HEK293 (cell line): ENCODE measurements around the gene NAE1.

Source experiments
- CTCF ChIA-PET: fragments of 350-600 bp; formaldehyde crosslinking; extraction: SDS; loops from one replicate; lab custom pipeline; 2021; ENCODE audit warnings: antibody characterized with exemption; lab: Yijun Ruan, JAX
- POLR2A ChIA-PET: fragments of 300-600 bp; formaldehyde crosslinking; extraction: SDS; loops from one replicate; lab custom pipeline; 2020; ENCODE audit warnings: antibody characterized with exemption, inconsistent platforms; lab: Yijun Ruan, JAX
- H3K27ac ChIP-seq: fragments of 200-500 bp; sonication (Bioruptor generic); 2 replicates; pipeline ENCODE4 v1.5.1; 2014; ENCODE audit warnings: low read depth, low read length, control low read depth, inconsistent platforms; ENCODE audit errors: extremely low read depth
- H3K36me3 ChIP-seq, 2 experiments: fragments of 200-500 bp in 1 of 2; sonication (Bioruptor generic) in 1 of 2; 1 replicate in 1 of 2; 2 replicates in 1 of 2; pipeline ENCODE4 v1.5.1; 2014 to 2017; ENCODE audit warnings: inconsistent platforms in 2 of 2, low read length in 2 of 2; ENCODE audit not compliant: control insufficient read depth in 2 of 2, insufficient read depth in 1 of 2
- H3K4me1 ChIP-seq: fragments of 200-500 bp; sonication (Bioruptor generic); 2 replicates; pipeline ENCODE4 v1.5.1; 2014; ENCODE audit warnings: mild to moderate bottlenecking, low read length, inconsistent platforms; ENCODE audit not compliant: control insufficient read depth, insufficient read depth
- H3K4me3 ChIP-seq: 2 replicates; pipeline ENCODE4 v1.5.1; 2011; ENCODE audit warnings: low read depth, mild to moderate bottlenecking, control low read depth, low read length, moderate library complexity
- H3K9me3 ChIP-seq: fragments of 200-500 bp; sonication (Bioruptor generic); 2 replicates; pipeline ENCODE4 v1.5.1; 2014; ENCODE audit warnings: low read depth, low read length, inconsistent platforms; ENCODE audit not compliant: control insufficient read depth, insufficient read depth
- EGR2 ChIP-seq: fragments of 450-650 bp; formaldehyde crosslinking; IDR thresholded peaks from 2 replicates; pipeline ENCODE4 v1.5.1; 2016; ENCODE audit warnings: low read depth, missing biosample characterization, missing genetic modification characterization
- FEZF1 ChIP-seq: fragments of 450-650 bp; formaldehyde crosslinking; IDR thresholded peaks from 2 replicates; pipeline ENCODE4 v1.5.1; 2016; ENCODE audit warnings: missing biosample characterization, missing genetic modification characterization
- HOXC10 ChIP-seq: sonication (generic); formaldehyde crosslinking; IDR thresholded peaks from 2 replicates; pipeline ENCODE4 v1.8.1; 2023; ENCODE audit warnings: mild to moderate bottlenecking, missing genetic modification reagents
- KLF1 ChIP-seq: fragments of 450-650 bp; formaldehyde crosslinking; IDR thresholded peaks from 2 replicates; pipeline ENCODE4 v1.5.1; 2016; ENCODE audit warnings: missing biosample characterization, missing genetic modification characterization
- OSR2 ChIP-seq: fragments of 450-650 bp; formaldehyde crosslinking; IDR thresholded peaks from 2 replicates; pipeline ENCODE4 v1.5.1; 2016; ENCODE audit warnings: missing biosample characterization, missing genetic modification characterization
- SETDB1 ChIP-seq: IDR thresholded peaks from one replicate; pipeline ENCODE4 v1.6.1; 2017; ENCODE audit warnings: mild to moderate bottlenecking, low read length, moderate library complexity, mixed read lengths; ENCODE audit not compliant: insufficient read length
- SP7 ChIP-seq: fragments of 450-650 bp; formaldehyde crosslinking; IDR thresholded peaks from 2 replicates; pipeline ENCODE4 v1.5.1; 2016; ENCODE audit warnings: missing biosample characterization, missing genetic modification characterization
- YY2 ChIP-seq: fragments of 450-650 bp; formaldehyde crosslinking; IDR thresholded peaks from 2 replicates; pipeline ENCODE4 v1.5.1; 2016; ENCODE audit warnings: missing biosample characterization, missing genetic modification characterization
- ZEB2 ChIP-seq: fragments of 450-650 bp; formaldehyde crosslinking; IDR thresholded peaks from 2 replicates; pipeline ENCODE4 v1.5.1; 2016; ENCODE audit warnings: missing biosample characterization, missing genetic modification characterization
- ZFHX2 ChIP-seq: fragments of 450-650 bp; formaldehyde crosslinking; conservative IDR thresholded peaks from 2 replicates; pipeline ENCODE4 v1.5.1; 2016; ENCODE audit warnings: missing biosample characterization, missing genetic modification characterization
- ZIC2 ChIP-seq: fragments of 450-650 bp; formaldehyde crosslinking; IDR thresholded peaks from 2 replicates; pipeline ENCODE4 v1.5.1; 2016; ENCODE audit warnings: missing biosample characterization, missing genetic modification characterization
- ZNF140 ChIP-seq: fragments of 450-650 bp; formaldehyde crosslinking; IDR thresholded peaks from 2 replicates; pipeline ENCODE4 v1.5.1; 2016; ENCODE audit warnings: missing biosample characterization, missing genetic modification characterization
- ZNF169 ChIP-seq: fragments of 450-650 bp; formaldehyde crosslinking; IDR thresholded peaks from 2 replicates; pipeline ENCODE4 v1.5.1; 2016; ENCODE audit warnings: missing biosample characterization, missing genetic modification characterization
- ZNF48 ChIP-seq: fragments of 450-650 bp; formaldehyde crosslinking; IDR thresholded peaks from 2 replicates; pipeline ENCODE4 v1.5.1; 2016; ENCODE audit warnings: missing biosample characterization, missing genetic modification characterization
- ZNF501 ChIP-seq: fragments of 450-650 bp; formaldehyde crosslinking; IDR thresholded peaks from 2 replicates; pipeline ENCODE4 v1.5.1; 2016; ENCODE audit warnings: missing biosample characterization, missing genetic modification characterization
- ZNF626 ChIP-seq: fragments of 450-650 bp; sonication (Bioruptor Pico); formaldehyde crosslinking; IDR thresholded peaks from 2 replicates; pipeline ENCODE4 v1.5.1; 2018; ENCODE audit warnings: missing biosample characterization, missing genetic modification characterization, inconsistent platforms
- ZNF670 ChIP-seq: fragments of 450-650 bp; formaldehyde crosslinking; IDR thresholded peaks from 2 replicates; pipeline ENCODE4 v1.5.1; 2016; ENCODE audit warnings: missing biosample characterization, missing genetic modification characterization, low read depth
- ZNF677 ChIP-seq: fragments of 450-650 bp; IDR thresholded peaks from 2 replicates; pipeline ENCODE4 v1.5.0; 2018; ENCODE audit warnings: missing biosample characterization, mild to moderate bottlenecking, missing genetic modification characterization, moderate library complexity
- ZNF747 ChIP-seq: fragments of 450-650 bp; formaldehyde crosslinking; IDR thresholded peaks from 2 replicates; pipeline ENCODE4 v1.5.1; 2016; ENCODE audit warnings: missing biosample characterization, missing genetic modification characterization
- ZSCAN16 ChIP-seq: fragments of 450-650 bp; formaldehyde crosslinking; IDR thresholded peaks from 2 replicates; pipeline ENCODE4 v1.5.1; 2016; ENCODE audit warnings: missing biosample characterization, missing genetic modification characterization
- ZSCAN30 ChIP-seq: fragments of 450-650 bp; IDR thresholded peaks from 2 replicates; pipeline ENCODE4 v1.5.1; 2018; ENCODE audit warnings: missing biosample characterization, mild to moderate bottlenecking, missing genetic modification characterization, moderate library complexity
- TF ChIP-seq, protein P1 (sequence below): fragments of 450-650 bp; formaldehyde crosslinking; IDR thresholded peaks from 2 replicates; pipeline ENCODE4; 2016; ENCODE audit warnings: missing biosample characterization, missing genetic modification characterization
- TF ChIP-seq, protein P2 (sequence below): sonication (generic); formaldehyde crosslinking; IDR thresholded peaks from 2 replicates; pipeline ENCODE4 v1.8.1; 2022; ENCODE audit warnings: mild to moderate bottlenecking, moderate library complexity, missing genetic modification reagents

The NAE1 gene

DNA sequence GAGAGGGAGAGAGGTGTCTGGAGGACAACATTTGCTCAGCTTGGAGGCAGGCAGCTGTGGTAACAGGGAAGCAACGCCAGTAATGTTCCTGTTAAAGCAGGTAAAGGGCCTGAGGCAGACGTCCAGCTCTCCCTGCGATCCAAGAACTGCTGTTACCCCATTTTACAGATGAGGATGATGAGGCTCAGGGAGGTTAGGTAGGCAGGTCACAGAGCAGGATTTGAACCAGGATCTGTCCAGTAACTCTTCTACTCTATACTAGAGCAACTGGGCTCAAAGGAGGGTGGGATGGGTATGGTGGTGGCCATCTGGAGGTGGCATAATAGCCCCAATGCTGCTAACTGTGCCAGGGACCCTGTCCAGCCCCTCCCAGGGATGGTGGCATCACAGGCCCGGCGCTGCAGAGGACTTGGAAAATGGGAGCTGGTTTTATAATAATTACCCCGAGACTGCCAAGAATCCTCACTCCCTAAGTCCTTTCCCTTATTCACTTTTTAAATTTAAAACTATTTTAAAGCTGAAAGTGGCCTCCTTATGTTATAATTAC, 25.5 kb upstream of the NAE1 start:
- CTCF ChIA-PET: interaction anchor here (0.7 to 2.8 kb wide), 7 partner anchors 12 to 451 kb away, joined by 3 to 19 read pairs (median 4); partner anchors contain the start of gene NAE1

DNA sequence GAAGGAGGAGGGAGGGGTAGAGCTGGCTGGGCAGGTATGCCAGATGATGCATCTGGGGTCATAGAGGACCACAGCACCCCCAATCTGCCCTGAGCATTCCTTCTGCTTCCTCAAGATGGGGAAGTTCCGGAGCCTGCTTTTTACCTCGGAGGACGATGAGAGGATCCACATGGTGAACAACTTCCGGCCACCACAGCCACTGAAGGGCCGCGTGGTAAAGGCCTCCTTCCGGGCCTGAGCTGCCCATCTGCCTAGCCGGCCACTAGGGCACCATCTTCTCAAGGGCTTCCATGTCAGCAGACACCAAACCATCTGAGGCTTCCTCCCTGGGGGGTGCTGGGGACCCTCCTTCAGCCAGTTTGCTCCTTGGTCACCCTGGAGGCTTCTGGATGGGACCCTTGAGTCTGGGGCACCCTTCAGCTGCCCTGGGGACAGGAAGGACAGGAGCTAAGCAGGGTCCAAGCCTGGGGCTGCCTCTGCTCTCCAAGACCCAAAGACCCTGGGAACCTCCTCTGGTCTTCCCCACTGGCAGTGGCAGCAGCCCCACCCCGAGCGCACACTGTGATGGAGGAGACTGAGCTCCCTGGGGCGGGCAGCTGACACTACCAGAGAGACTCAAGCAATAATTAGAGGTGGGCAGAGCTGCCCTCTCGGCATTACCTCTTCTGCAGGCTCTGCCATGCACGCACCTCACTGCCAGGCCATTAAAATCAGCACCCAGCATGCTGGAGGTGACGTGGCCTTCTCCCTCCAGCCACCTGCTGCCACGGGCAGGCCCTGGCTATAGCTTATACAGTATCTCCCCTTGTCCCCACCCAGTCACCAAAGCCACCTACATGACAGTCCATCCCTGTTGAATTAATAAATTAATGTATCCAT, 22.7 kb upstream of the NAE1 start:
- CTCF ChIA-PET: interaction anchor here (0.6 to 1.1 kb wide), 3 partner anchors 15 to 89 kb away, joined by 3 to 5 read pairs (median 3); partner anchors contain the start of gene NAE1
- H3K4me3 ChIP-seq: no peak overlapping the region

More for the DNA sequence above, 25.5 kb upstream of the NAE1 start:
- H3K4me3 ChIP-seq: no peak overlapping the region
- H3K4me1 ChIP-seq: no peaks in the 10 kb centered on the region
- POLR2A ChIA-PET: interaction anchor here (1.7 kb wide), 1 partner anchor 12 kb away, joined by 6 read pairs; no protein-coding TSS in a partner anchor
- TF ChIP-seq EGR2 (tag by site-specific recombination) (no peak), HOXC10 (CRISPR knock-in tag) (no peak)
- TF ChIP-seq, all 188 proteins: peak for 0
- Histone ChIP-seq H3K27ac (no peak overlapping the region), H3K36me3 (no peaks in the 10 kb centered on the region), H3K9me3 (no peaks in the 10 kb centered on the region)

DNA sequence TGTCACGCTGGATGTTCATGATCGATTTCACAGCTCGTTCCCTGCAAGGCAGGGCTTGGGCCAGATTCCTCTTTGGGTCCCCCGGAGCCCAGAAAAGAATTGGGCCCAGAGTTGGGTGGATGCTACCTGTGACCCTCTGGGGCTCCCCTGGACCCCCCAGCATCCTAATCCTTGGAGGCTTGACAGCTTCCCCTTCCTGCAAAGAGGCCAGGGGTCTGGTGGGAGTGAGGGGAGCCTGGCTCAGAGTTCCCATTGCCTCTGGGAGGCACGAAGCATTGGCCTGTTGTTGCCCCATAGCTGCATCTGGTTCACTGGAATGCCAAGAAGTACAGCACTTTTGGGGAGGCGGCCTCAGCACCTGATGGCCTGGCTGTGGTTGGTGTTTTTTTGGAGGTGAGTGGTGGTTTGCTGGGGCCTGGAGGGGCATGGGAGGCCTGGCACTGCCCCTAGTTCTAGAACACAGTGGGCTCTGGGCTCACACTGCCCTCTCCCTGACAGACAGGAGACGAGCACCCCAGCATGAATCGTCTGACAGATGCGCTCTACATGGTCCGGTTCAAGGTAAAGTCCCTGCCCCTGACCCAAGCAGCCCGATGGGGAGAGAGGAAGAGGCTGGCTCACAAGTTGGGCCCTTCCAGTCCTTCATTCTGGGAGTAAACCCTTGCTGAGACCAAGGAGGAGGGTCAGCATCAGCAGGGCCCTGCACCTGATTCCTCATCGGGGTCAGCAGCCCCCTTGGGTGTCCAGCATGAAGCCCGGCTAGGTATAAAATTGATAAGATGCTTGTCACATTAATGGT, 20.6 kb upstream of the NAE1 start:
- H3K4me1 ChIP-seq: no peaks in the 10 kb centered on the region
- TF ChIP-seq FEZF1 (tag by site-specific recombination) (no peak), ZIC2 (tag by site-specific recombination) (no peak), ZSCAN30 (tag by site-specific recombination) (no peak), ZFHX2 (tag by site-specific recombination) (no peak), ZNF670 (no peak), SETDB1 (no peak), ZNF48 (tag by site-specific recombination) (no peak), SP7 (no peak), YY2 (tag by site-specific recombination) (no peak), ZNF677 (no peak), ZSCAN16 (tag by site-specific recombination) (no peak), ZNF626 (tag by site-specific recombination) (no peak), KLF1 (tag by site-specific recombination) (no peak), ZEB2 (no peak)
- TF ChIP-seq, protein P1, sequence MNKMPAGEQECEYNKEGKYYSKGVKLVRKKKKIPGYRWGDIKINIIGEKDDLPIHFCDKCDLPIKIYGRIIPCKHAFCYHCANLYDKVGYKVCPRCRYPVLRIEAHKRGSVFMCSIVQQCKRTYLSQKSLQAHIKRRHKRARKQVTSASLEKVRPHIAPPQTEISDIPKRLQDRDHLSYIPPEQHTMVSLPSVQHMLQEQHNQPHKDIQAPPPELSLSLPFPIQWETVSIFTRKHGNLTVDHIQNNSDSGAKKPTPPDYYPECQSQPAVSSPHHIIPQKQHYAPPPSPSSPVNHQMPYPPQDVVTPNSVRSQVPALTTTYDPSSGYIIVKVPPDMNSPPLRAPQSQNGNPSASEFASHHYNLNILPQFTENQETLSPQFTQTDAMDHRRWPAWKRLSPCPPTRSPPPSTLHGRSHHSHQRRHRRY (tag by site-specific recombination): no peak
- TF ChIP-seq, protein P2, sequence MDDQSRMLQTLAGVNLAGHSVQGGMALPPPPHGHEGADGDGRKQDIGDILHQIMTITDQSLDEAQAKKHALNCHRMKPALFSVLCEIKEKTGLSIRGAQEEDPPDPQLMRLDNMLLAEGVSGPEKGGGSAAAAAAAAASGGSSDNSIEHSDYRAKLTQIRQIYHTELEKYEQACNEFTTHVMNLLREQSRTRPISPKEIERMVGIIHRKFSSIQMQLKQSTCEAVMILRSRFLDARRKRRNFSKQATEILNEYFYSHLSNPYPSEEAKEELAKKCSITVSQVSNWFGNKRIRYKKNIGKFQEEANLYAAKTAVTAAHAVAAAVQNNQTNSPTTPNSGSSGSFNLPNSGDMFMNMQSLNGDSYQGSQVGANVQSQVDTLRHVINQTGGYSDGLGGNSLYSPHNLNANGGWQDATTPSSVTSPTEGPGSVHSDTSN: no peak
- H3K27ac ChIP-seq: no peak overlapping the region
- ChIA-PET CTCF (interaction anchor here (3.5 kb wide), 1 partner anchor 16 kb away, joined by 14 read pairs; no protein-coding TSS in a partner anchor), POLR2A (no interaction called here)
- H3K36me3 ChIP-seq: no peaks in the 10 kb centered on the region
- H3K4me3 ChIP-seq: no peak overlapping the region
- H3K9me3 ChIP-seq: no peaks in the 10 kb centered on the region

More for the DNA sequence above, 22.7 kb upstream of the NAE1 start:
- no peak for TF ChIP-seq ZNF747 (tag by site-specific recombination)
- TF ChIP-seq ZNF140 (tag by site-specific recombination): no peak
- TF ChIP-seq ZNF169 (tag by site-specific recombination): no peak
- no peak for TF ChIP-seq OSR2 (tag by site-specific recombination)
- no peak for TF ChIP-seq ZNF501
- H3K9me3 ChIP-seq: no peaks in the 10 kb centered on the region
- POLR2A ChIA-PET: interaction anchor here (0.6 kb wide), 1 partner anchor 459 kb away, joined by 4 read pairs; no protein-coding TSS in a partner anchor
- H3K36me3 ChIP-seq: no peaks in the 10 kb centered on the region
- no peaks in the 10 kb centered on the region for H3K4me1 ChIP-seq
- H3K27ac ChIP-seq: no peak overlapping the region
